SIG-M5 treated with dmso at 0.1 percent for 504 hours (cell line): ENCODE data around the gene MGLL.

Source experiments
- DNase-seq: peaks from one replicate; lab custom pipeline; 2025; ENCODE audit not compliant: unreplicated experiment; lab: John Stamatoyannopoulos, UW

Gene MGLL

GRCh38 chr3:127639173-127640041, 182.9 kb downstream of the MGLL start:
- DNase-seq: no peak
